H1 (cell line): Measurements from ENCODE around the gene DRGX. TPM values are rescaled to one million over a fixed set of nuclear protein-coding genes. Genes with fewer than 3 reads are reported as not detected.

Source experiments
- CTCF ChIA-PET: fragments of 300-600 bp; sonication (Branson Sonifier 250); formaldehyde crosslinking; loops from one replicate; lab custom pipeline; 2021; ENCODE audit not compliant: partially characterized antibody; lab: Charles Lee
- POLR2A ChIA-PET: fragments of 300-600 bp; sonication (Branson Sonifier 250); formaldehyde crosslinking; loops from one replicate; lab custom pipeline; 2021; ENCODE audit warnings: inconsistent platforms; ENCODE audit not compliant: partially characterized antibody; lab: Charles Lee
- DNase-seq, 2 experiments: peaks; one replicate each; pipeline versions ENCODE4 v3.0.0 to v3.0.0-alpha.2; 2010 to 2022; ENCODE audit warnings: low spot score in 2 of 2, low read depth in 1 of 2, mixed read lengths in 1 of 2
- FAIRE-seq: peaks from 2 replicates; lab custom pipeline; 2011; peaks lifted over from hg19 to GRCh38; lab: Jason Lieb, UNC
- H2AFZ ChIP-seq: 2 replicates; pipeline ENCODE4 v1.8.1; 2012; ENCODE audit warnings: low read length, inconsistent platforms
- H2AK5ac ChIP-seq: 2 replicates; pipeline ENCODE4 v1.6.1; 2013; ENCODE audit warnings: low read depth, low read length
- H2BK120ac ChIP-seq: replicated peaks from 2 replicates; pipeline ENCODE3; 2013; ENCODE audit warnings: low read depth, low read length, inconsistent platforms
- H2BK12ac ChIP-seq: 2 replicates; pipeline ENCODE4 v1.6.1; 2013; ENCODE audit warnings: low read depth, low read length
- H2BK15ac ChIP-seq: 2 replicates; pipeline ENCODE4 v1.6.1; 2013; ENCODE audit warnings: low read length
- H2BK20ac ChIP-seq: 2 replicates; pipeline ENCODE4 v1.6.1; 2013; ENCODE audit warnings: low read length
- H2BK5ac ChIP-seq: 2 replicates; pipeline ENCODE4 v1.6.1; 2013; ENCODE audit warnings: low read depth, low read length
- H3K14ac ChIP-seq: 2 replicates; pipeline ENCODE4 v1.6.1; 2013; ENCODE audit warnings: inconsistent platforms; ENCODE audit not compliant: insufficient read length
- H3K18ac ChIP-seq: 2 replicates; pipeline ENCODE4 v1.6.1; 2013; ENCODE audit warnings: low read length; ENCODE audit errors: extremely low read depth
- H3K23ac ChIP-seq: 2 replicates; pipeline ENCODE4 v1.6.1; 2013; ENCODE audit warnings: inconsistent platforms; ENCODE audit not compliant: insufficient read length
- H3K23me2 ChIP-seq: 2 replicates; pipeline ENCODE4 v1.6.1; 2013; ENCODE audit warnings: low read depth, low read length
- H3K27ac ChIP-seq: 2 replicates; pipeline ENCODE4 v1.6.1; 2011; ENCODE audit warnings: low read depth, low read length, inconsistent platforms
- H3K27me3 ChIP-seq, 4 experiments: replicated peaks in 1 of 4; 1 replicate in 1 of 4; 2 replicates in 3 of 4; pipeline versions ENCODE4 v1.6.1 to v1.8.1; 2011 to 2013; ENCODE audit warnings: low read length in 3 of 4, mild to moderate bottlenecking in 3 of 4, inconsistent platforms in 2 of 4, mixed read lengths in 2 of 4, moderate library complexity in 1 of 4; ENCODE audit not compliant: control insufficient read depth in 3 of 4, insufficient read depth in 3 of 4; ENCODE audit errors: extremely low read depth in 1 of 4
- H3K36me3 ChIP-seq, 4 experiments: 2 replicates each; pipeline versions ENCODE4 v1.6.1 to v1.8.1; 2011 to 2013; ENCODE audit warnings: mild to moderate bottlenecking in 4 of 4, low read length in 3 of 4, moderate library complexity in 2 of 4, control low read depth in 1 of 4, inconsistent platforms in 1 of 4; ENCODE audit not compliant: insufficient read depth in 4 of 4, control insufficient read depth in 2 of 4
- H3K4ac ChIP-seq: replicated peaks from 2 replicates; pipeline ENCODE3; 2013; ENCODE audit warnings: low read length, low read depth, mixed read lengths, inconsistent platforms; ENCODE audit not compliant: insufficient read length
- H3K4me1 ChIP-seq, 4 experiments: replicated peaks in 1 of 4; 1 replicate in 1 of 4; 2 replicates in 3 of 4; pipeline versions ENCODE4 v1.6.1 to v1.8.1; 2011 to 2013; ENCODE audit warnings: low read length in 3 of 4, inconsistent platforms in 2 of 4, mixed read lengths in 1 of 4; ENCODE audit not compliant: insufficient read depth in 4 of 4, control insufficient read depth in 3 of 4
- H3K4me2 ChIP-seq, 2 experiments: 2 replicates each; pipeline versions ENCODE4 v1.6.1 to v1.8.1; 2011 to 2013; ENCODE audit warnings: low read depth in 2 of 2, low read length in 2 of 2, control low read depth in 1 of 2, inconsistent platforms in 1 of 2, mild to moderate bottlenecking in 1 of 2; ENCODE audit not compliant: insufficient read depth in 1 of 2
- H3K4me3 ChIP-seq, 4 experiments: fragments of 200-600, 300-600 bp in 1 of 4; sonication (generic), shearing (Covaris generic), sonication (Bioruptor Twin) in 1 of 4; 2 replicates each; pipeline versions ENCODE4 v1.5.1 to v1.8.1; 2011 to 2016; ENCODE audit warnings: low read length in 4 of 4, low read depth in 3 of 4, control low read depth in 2 of 4, inconsistent platforms in 2 of 4, mild to moderate bottlenecking in 2 of 4, mixed read lengths in 1 of 4, moderate library complexity in 1 of 4; ENCODE audit not compliant: insufficient read depth in 2 of 4; ENCODE audit errors: extremely low read depth in 1 of 4
- H3K56ac ChIP-seq: replicated peaks from 2 replicates; pipeline ENCODE3; 2013; ENCODE audit warnings: low read depth, mild to moderate bottlenecking, mixed read lengths, low read length, inconsistent platforms; ENCODE audit not compliant: insufficient read length
- H3K79me1 ChIP-seq: 2 replicates; pipeline ENCODE4 v1.6.1; 2013; ENCODE audit warnings: low read depth, low read length, control low read depth
- H3K79me2 ChIP-seq, 2 experiments: 2 replicates each; pipeline versions ENCODE4 v1.6.1 to v1.8.1; 2012 to 2013; ENCODE audit warnings: low read length in 2 of 2, mild to moderate bottlenecking in 2 of 2, inconsistent platforms in 1 of 2; ENCODE audit not compliant: insufficient read depth in 2 of 2, control insufficient read depth in 1 of 2
- H3K9ac ChIP-seq, 4 experiments: replicated peaks in 1 of 4; 1 replicate in 1 of 4; 2 replicates in 3 of 4; pipeline versions ENCODE4 v1.6.1 to v1.8.1; 2011 to 2013; ENCODE audit warnings: low read depth in 3 of 4, low read length in 3 of 4, control low read depth in 2 of 4, mild to moderate bottlenecking in 2 of 4, moderate library complexity in 2 of 4, inconsistent platforms in 1 of 4; ENCODE audit errors: extremely low read depth in 1 of 4
- H3K9me3 ChIP-seq, 2 experiments: 2 replicates each; pipeline versions ENCODE4 v1.6.1 to v1.8.1; 2012 to 2013; ENCODE audit warnings: mild to moderate bottlenecking in 2 of 2, moderate library complexity in 2 of 2, control low read depth in 1 of 2, inconsistent platforms in 1 of 2, low read depth in 1 of 2, low read length in 1 of 2, mixed read lengths in 1 of 2; ENCODE audit not compliant: insufficient read depth in 2 of 2
- H4K20me1 ChIP-seq, 2 experiments: replicated peaks in 1 of 2; 2 replicates each; pipeline versions ENCODE3 to v1.8.1; 2011 to 2013; ENCODE audit warnings: inconsistent platforms in 2 of 2, low read length in 2 of 2, mild to moderate bottlenecking in 1 of 2; ENCODE audit not compliant: insufficient read depth in 2 of 2, control insufficient read depth in 1 of 2
- H4K5ac ChIP-seq: 2 replicates; pipeline ENCODE4 v1.6.1; 2013; ENCODE audit warnings: low read length, low read depth, mixed read lengths, inconsistent platforms; ENCODE audit not compliant: insufficient read length
- H4K8ac ChIP-seq: 2 replicates; pipeline ENCODE4 v1.8.0; 2013; ENCODE audit warnings: mild to moderate bottlenecking, moderate library complexity, low read length, inconsistent platforms; ENCODE audit not compliant: insufficient read depth; ENCODE audit errors: extremely low read depth
- H4K91ac ChIP-seq: replicated peaks from 2 replicates; pipeline ENCODE3; 2013; ENCODE audit warnings: low read length, mixed read lengths, inconsistent platforms; ENCODE audit not compliant: insufficient read length
- SP1 ChIP-seq: IDR thresholded peaks from 2 replicates; pipeline ENCODE4 v1.6.1; 2011; ENCODE audit warnings: low read depth, low read length
- WGBS, 2 experiments: shearing (Covaris generic) in 1 of 2; methylation state at CpG; one replicate each; pipeline versions ENCODE4 v1.1.6 to v1.1.7; 2013 to 2015; ENCODE audit warnings: low lambda C conversion rate in 2 of 2, mixed read lengths in 2 of 2, inconsistent platforms in 1 of 2, low coverage in 1 of 2, missing lambda C conversion rate in 1 of 2; ENCODE audit not compliant: insufficient replicate concordance in 2 of 2, insufficient coverage in 1 of 2, insufficient read length in 1 of 2; ENCODE audit errors: extremely low coverage in 1 of 2, missing lambda C conversion rate in 1 of 2; 5-methylcytosine and 5-hydroxymethylcytosine counted together
- polyA plus RNA-seq, 7 experiments: library from polyadenylated mRNA; depleted of rRNA in 3 of 7; stranded (reverse) in 5 of 7; unstranded in 2 of 7; fragments of >200 nt in 5 of 7; fragments of 200-250 nt in 2 of 7; gene quantifications; 1 replicate in 5 of 7; 2 replicates in 1 of 7; 4 replicates in 1 of 7; pipeline versions ENCODE4 v1.2.1 to v1.2.3, GENCODE V29; 2011 to 2013; ENCODE audit warnings: missing spikeins in 2 of 7, mixed read lengths in 2 of 7
- total RNA-seq: library from RNA; stranded (reverse); fragmentation: NEBNext Ultra II Directional; extraction: Animal tissue kit (Norgen Biotek cat#: 25700); gene quantifications from 2 replicates; pipeline ENCODE4 v1.2.1, GENCODE V29; 2021

Gene DRGX
- total and polyA plus RNA-seq, 2 of the 8 experiments (the other 6 are each of a cell fraction or from before 2014, with no cell fraction given): not detected

- H3K4ac ChIP-seq: no peak overlapping the region
- no peak overlapping the region for H3K4me3 ChIP-seq
- H2BK120ac ChIP-seq: no peak overlapping the region
- peaks cover 4% of the 10 kb centered on the region; the same call in 1 of the 2 replicates for H3K23me2 ChIP-seq
- no peak overlapping the region for H3K56ac ChIP-seq
- H3K4me2 ChIP-seq: no peak overlapping the region
- H3K4me1 ChIP-seq: no peaks in the 10 kb centered on the region
- no peak overlapping the region for H3K23ac ChIP-seq
- ChIA-PET CTCF (interaction anchor here (0.5 kb wide), 1 partner anchor 502 kb away, joined by 3 read pairs; no protein-coding TSS in a partner anchor), POLR2A (no interaction called here)
- H2BK12ac ChIP-seq: no peak overlapping the region
- H3K27ac ChIP-seq: no peak overlapping the region
- no peak for FAIRE-seq
- no peaks in the 10 kb centered on the region for H3K79me1 ChIP-seq
- 91% methylated on average over 2 of the region's 2 CpGs; no CpG with 5 or more reads in 1 of the 2 experiments for WGBS, 2 experiments
- H3K14ac ChIP-seq: no peak overlapping the region
- H4K8ac ChIP-seq: no peak overlapping the region
- H3K18ac ChIP-seq: no peak overlapping the region
- no peak overlapping the region for H2BK5ac ChIP-seq
- H2BK15ac ChIP-seq: no peak overlapping the region
- H3K27me3 ChIP-seq: no peaks in the 10 kb centered on the region
- no peak overlapping the region for H4K5ac ChIP-seq
- H4K20me1 ChIP-seq: no peaks in the 10 kb centered on the region
- peaks cover 0 to 2% of the 10 kb centered on the region in 2 experiments; a peak in 1 of 4 replicates for H3K9me3 ChIP-seq
- no peaks in the 10 kb centered on the region for H3K79me2 ChIP-seq
- H2BK20ac ChIP-seq: no peak overlapping the region
- H3K9ac ChIP-seq: no peak overlapping the region
- no peak for TF ChIP-seq SP1
- H4K91ac ChIP-seq: no peak overlapping the region
- H2AK5ac ChIP-seq: no peak overlapping the region
- H2AFZ ChIP-seq: no peak overlapping the region
- H3K36me3 ChIP-seq: no peaks in the 10 kb centered on the region
- DNase-seq: no peak
Observed at GRCh38 chr10:49433069-49433468, 37.2 kb upstream of the DRGX start.
